ENCODE data around the gene PCP4L1. TPM values are rescaled to one million over a fixed set of nuclear protein-coding genes. Genes with fewer than 3 reads are reported as not detected.

PCP4L1 gene
- total RNA-seq, 1 donor from 2014 or later: 0.52 TPM

- Histone ChIP-seq H3K4me1 (ENCODE audit: control insufficient read depth in 3 of 3, insufficient read depth in 3 of 3, low read length in 3 of 3) (no peaks in the 10 kb centered on the region), H3K9ac (ENCODE audit: low read depth in 1 of 3, low read length in 3 of 3) (no peak overlapping the region), H3K4me3 (ENCODE audit: low read length in 3 of 3) (no peak overlapping the region), H3K27me3 (ENCODE audit: control insufficient read depth in 3 of 3, insufficient read depth in 3 of 3, low read length in 3 of 3) (peaks cover 10 to 11% (median 11%) of the 10 kb centered on the region in 3 donors), H3K36me3 (ENCODE audit: control insufficient read depth in 3 of 3, insufficient read depth in 3 of 3, low read length in 3 of 3) (no peaks in the 10 kb centered on the region), H3K27ac (ENCODE audit: low read depth, low read length) (no peak overlapping the region), H3K9me3 (ENCODE audit: control insufficient read depth in 3 of 3, low read length in 3 of 3) (no peaks in the 10 kb centered on the region)
These were observed 6.8 kb downstream of the PCP4L1 start for GRCh38 chr1:161265305-161265704.

- H3K27me3 ChIP-seq (ENCODE audit: control insufficient read depth in 3 of 3, insufficient read depth in 3 of 3, low read length in 3 of 3): peaks cover 2 to 5% (median 5%) of the 10 kb centered on the region in 3 donors
- no peaks in the 10 kb centered on the region for H3K9me3 ChIP-seq (ENCODE audit: control insufficient read depth in 3 of 3, low read length in 3 of 3)
- H3K4me1 ChIP-seq (ENCODE audit: control insufficient read depth in 3 of 3, insufficient read depth in 3 of 3, low read length in 3 of 3): no peaks in the 10 kb centered on the region
- no peak overlapping the region for H3K9ac ChIP-seq (ENCODE audit: low read depth in 1 of 3, low read length in 3 of 3)
- H3K4me3 ChIP-seq (ENCODE audit: low read length in 3 of 3): no peak overlapping the region
- no peak overlapping the region for H3K27ac ChIP-seq (ENCODE audit: low read depth, low read length)
- no peaks in the 10 kb centered on the region for H3K36me3 ChIP-seq (ENCODE audit: control insufficient read depth in 3 of 3, insufficient read depth in 3 of 3, low read length in 3 of 3)
These were observed 7.7 kb downstream of the PCP4L1 start for GRCh38 chr1:161266202-161266601.

- H3K27ac ChIP-seq (ENCODE audit: low read depth, low read length): no peak overlapping the region
- H3K9ac ChIP-seq (ENCODE audit: low read depth in 1 of 3, low read length in 3 of 3): no peak overlapping the region
- H3K4me3 ChIP-seq (ENCODE audit: low read length in 3 of 3): no peak overlapping the region
These were observed 8.3 kb downstream of the PCP4L1 start for GRCh38 chr1:161266836-161267235.

GRCh38 chr1:161267321-161267720 lies 8.8 kb downstream of the PCP4L1 start:
- H3K36me3 ChIP-seq (ENCODE audit: control insufficient read depth in 3 of 3, insufficient read depth in 3 of 3, low read length in 3 of 3): no peaks in the 10 kb centered on the region
- no peak overlapping the region for H3K9ac ChIP-seq (ENCODE audit: low read depth in 1 of 3, low read length in 3 of 3)
- no peaks in the 10 kb centered on the region for H3K9me3 ChIP-seq (ENCODE audit: control insufficient read depth in 3 of 3, low read length in 3 of 3)
- no peaks in the 10 kb centered on the region for H3K4me1 ChIP-seq (ENCODE audit: control insufficient read depth in 3 of 3, insufficient read depth in 3 of 3, low read length in 3 of 3)
- H3K27me3 ChIP-seq (ENCODE audit: control insufficient read depth in 3 of 3, insufficient read depth in 3 of 3, low read length in 3 of 3): no peaks in the 10 kb centered on the region
- H3K27ac ChIP-seq (ENCODE audit: low read depth, low read length): no peak overlapping the region
- H3K4me3 ChIP-seq (ENCODE audit: low read length in 3 of 3): no peak overlapping the region

More at GRCh38 chr1:161266836-161267235, 8.3 kb downstream of the PCP4L1 start:
- no peaks in the 10 kb centered on the region for H3K4me1 ChIP-seq (ENCODE audit: control insufficient read depth in 3 of 3, insufficient read depth in 3 of 3, low read length in 3 of 3)
- no peaks in the 10 kb centered on the region for H3K9me3 ChIP-seq (ENCODE audit: control insufficient read depth in 3 of 3, low read length in 3 of 3)
- H3K27me3 ChIP-seq (ENCODE audit: control insufficient read depth in 3 of 3, insufficient read depth in 3 of 3, low read length in 3 of 3): peaks cover 0 to under 1% (median 0%) of the 10 kb centered on the region in 3 donors
- no peaks in the 10 kb centered on the region for H3K36me3 ChIP-seq (ENCODE audit: control insufficient read depth in 3 of 3, insufficient read depth in 3 of 3, low read length in 3 of 3)

- no peaks in the 10 kb centered on the region for H3K4me1 ChIP-seq (ENCODE audit: control insufficient read depth in 3 of 3, insufficient read depth in 3 of 3, low read length in 3 of 3)
- no peaks in the 10 kb centered on the region for H3K9me3 ChIP-seq (ENCODE audit: control insufficient read depth in 3 of 3, low read length in 3 of 3)
- no peaks in the 10 kb centered on the region for H3K27me3 ChIP-seq (ENCODE audit: control insufficient read depth in 3 of 3, insufficient read depth in 3 of 3, low read length in 3 of 3)
These were observed 14.9 kb downstream of the PCP4L1 start for GRCh38 chr1:161273402-161273801.

GRCh38 chr1:161274874-161275273 lies 16.3 kb downstream of the PCP4L1 start:
- H3K4me3 ChIP-seq (ENCODE audit: low read length in 3 of 3): no peak overlapping the region
- no peak overlapping the region for H3K9ac ChIP-seq (ENCODE audit: low read depth in 1 of 3, low read length in 3 of 3)
- H3K27me3 ChIP-seq (ENCODE audit: control insufficient read depth in 3 of 3, insufficient read depth in 3 of 3, low read length in 3 of 3): no peaks in the 10 kb centered on the region
- H3K36me3 ChIP-seq (ENCODE audit: control insufficient read depth in 3 of 3, insufficient read depth in 3 of 3, low read length in 3 of 3): no peaks in the 10 kb centered on the region
- no peaks in the 10 kb centered on the region for H3K4me1 ChIP-seq (ENCODE audit: control insufficient read depth in 3 of 3, insufficient read depth in 3 of 3, low read length in 3 of 3)
- H3K9me3 ChIP-seq (ENCODE audit: control insufficient read depth in 3 of 3, low read length in 3 of 3): no peaks in the 10 kb centered on the region
- H3K27ac ChIP-seq (ENCODE audit: low read depth, low read length): no peak overlapping the region

More at GRCh38 chr1:161273402-161273801, 14.9 kb downstream of the PCP4L1 start:
- no peak overlapping the region for H3K27ac ChIP-seq (ENCODE audit: low read depth, low read length)
- no peak overlapping the region for H3K9ac ChIP-seq (ENCODE audit: low read depth in 1 of 3, low read length in 3 of 3)
- no peaks in the 10 kb centered on the region for H3K36me3 ChIP-seq (ENCODE audit: control insufficient read depth in 3 of 3, insufficient read depth in 3 of 3, low read length in 3 of 3)
- H3K4me3 ChIP-seq (ENCODE audit: low read length in 3 of 3): no peak overlapping the region

GRCh38 chr1:161282991-161283390 lies 24.4 kb downstream of the PCP4L1 start:
- Histone ChIP-seq H3K27ac (ENCODE audit: low read depth, low read length) (no peak overlapping the region), H3K9ac (ENCODE audit: low read depth in 1 of 3, low read length in 3 of 3) (no peak overlapping the region), H3K4me1 (ENCODE audit: control insufficient read depth in 3 of 3, insufficient read depth in 3 of 3, low read length in 3 of 3) (no peaks in the 10 kb centered on the region), H3K36me3 (ENCODE audit: control insufficient read depth in 3 of 3, insufficient read depth in 3 of 3, low read length in 3 of 3) (no peaks in the 10 kb centered on the region), H3K9me3 (ENCODE audit: control insufficient read depth in 3 of 3, low read length in 3 of 3) (no peaks in the 10 kb centered on the region), H3K4me3 (ENCODE audit: low read length in 3 of 3) (no peak overlapping the region), H3K27me3 (ENCODE audit: control insufficient read depth in 3 of 3, insufficient read depth in 3 of 3, low read length in 3 of 3) (peaks cover 0 to 5% (median 4%) of the 10 kb centered on the region in 3 donors)

GRCh38 chr1:161285113-161285512 lies 26.6 kb downstream of the PCP4L1 start:
- Histone ChIP-seq H3K4me3 (ENCODE audit: low read length in 3 of 3) (no peak overlapping the region), H3K27ac (ENCODE audit: low read depth, low read length) (no peak overlapping the region), H3K9me3 (ENCODE audit: control insufficient read depth in 3 of 3, low read length in 3 of 3) (no peaks in the 10 kb centered on the region), H3K36me3 (ENCODE audit: control insufficient read depth in 3 of 3, insufficient read depth in 3 of 3, low read length in 3 of 3) (no peaks in the 10 kb centered on the region), H3K27me3 (ENCODE audit: control insufficient read depth in 3 of 3, insufficient read depth in 3 of 3, low read length in 3 of 3) (peaks cover 0 to 5% (median 4%) of the 10 kb centered on the region in 3 donors), H3K9ac (ENCODE audit: low read depth in 1 of 3, low read length in 3 of 3) (no peak overlapping the region), H3K4me1 (ENCODE audit: control insufficient read depth in 3 of 3, insufficient read depth in 3 of 3, low read length in 3 of 3) (no peaks in the 10 kb centered on the region)

GRCh38 chr1:161285521-161285920 lies 27.0 kb downstream of the PCP4L1 start:
- Histone ChIP-seq H3K27ac (ENCODE audit: low read depth, low read length) (no peak overlapping the region), H3K36me3 (ENCODE audit: control insufficient read depth in 3 of 3, insufficient read depth in 3 of 3, low read length in 3 of 3) (no peaks in the 10 kb centered on the region), H3K4me1 (ENCODE audit: control insufficient read depth in 3 of 3, insufficient read depth in 3 of 3, low read length in 3 of 3) (no peaks in the 10 kb centered on the region), H3K27me3 (ENCODE audit: control insufficient read depth in 3 of 3, insufficient read depth in 3 of 3, low read length in 3 of 3) (peaks cover 0 to 5% (median 4%) of the 10 kb centered on the region in 3 donors), H3K9me3 (ENCODE audit: control insufficient read depth in 3 of 3, low read length in 3 of 3) (no peaks in the 10 kb centered on the region), H3K9ac (ENCODE audit: low read depth in 1 of 3, low read length in 3 of 3) (no peak overlapping the region), H3K4me3 (ENCODE audit: low read length in 3 of 3) (no peak overlapping the region)

GRCh38 chr1:161287482-161288054 lies 29.0 kb downstream of the PCP4L1 start:
- Histone ChIP-seq H3K27ac (ENCODE audit: low read depth, low read length) (no peak overlapping the region), H3K36me3 (ENCODE audit: control insufficient read depth in 3 of 3, insufficient read depth in 3 of 3, low read length in 3 of 3) (no peaks in the 10 kb centered on the region), H3K9me3 (ENCODE audit: control insufficient read depth in 3 of 3, low read length in 3 of 3) (no peaks in the 10 kb centered on the region), H3K27me3 (ENCODE audit: control insufficient read depth in 3 of 3, insufficient read depth in 3 of 3, low read length in 3 of 3) (peaks cover 0 to 5% (median 4%) of the 10 kb centered on the region in 3 donors), H3K9ac (ENCODE audit: low read depth in 1 of 3, low read length in 3 of 3) (no peak overlapping the region), H3K4me3 (ENCODE audit: low read length in 3 of 3) (no peak overlapping the region), H3K4me1 (ENCODE audit: control insufficient read depth in 3 of 3, insufficient read depth in 3 of 3, low read length in 3 of 3) (no peaks in the 10 kb centered on the region)

Data from skeletal muscle tissue (tissue), 4 donors.